T1000 (cell line): ENCODE results near the gene ITGB1.
"Not testable (repeated sequence)": the region's sequence is repeated elsewhere in the genome, so short reads cannot be mapped to it uniquely, and the experiment has no call there.

Source experiments
- DNase-seq: peaks from one replicate; lab custom pipeline; 2025; ENCODE audit warnings: mixed read lengths; lab: John Stamatoyannopoulos, UW

The ITGB1 gene

GRCh38 chr10:32980558-32981468 is 22.8 kb upstream of the ITGB1 start:
- DNase-seq, result peak; percentile 95

GRCh38 chr10:32980242-32980557 is 22.2 kb upstream of the ITGB1 start:
- no peak for DNase-seq

- not testable (repeated sequence) for DNase-seq
Observed at GRCh38 chr10:32979719-32980118, 21.7 kb upstream of the ITGB1 start.

GRCh38 chr10:32979041-32979440 is 21.0 kb upstream of the ITGB1 start:
- no peak for DNase-seq

GRCh38 chr10:32977846-32978809 is 20.1 kb upstream of the ITGB1 start:
- DNase-seq, result not testable (repeated sequence)

GRCh38 chr10:32976338-32976737 is 18.3 kb upstream of the ITGB1 start:
- no peak for DNase-seq

- DNase-seq, result no peak
Observed at GRCh38 chr10:32972929-32973328, 14.9 kb upstream of the ITGB1 start.

- no peak for DNase-seq
Observed at GRCh38 chr10:32972460-32972859, 14.4 kb upstream of the ITGB1 start.

GRCh38 chr10:32971536-32972091 is 13.6 kb upstream of the ITGB1 start:
- no peak for DNase-seq

- DNase-seq, result no peak
Observed at GRCh38 chr10:32970910-32971309, 12.9 kb upstream of the ITGB1 start.

GRCh38 chr10:32964270-32964669 is 6.2 kb upstream of the ITGB1 start:
- DNase-seq, result no peak

GRCh38 chr10:32963096-32963495 is 5.1 kb upstream of the ITGB1 start:
- no peak for DNase-seq

GRCh38 chr10:32962521-32962920 is 4.5 kb upstream of the ITGB1 start:
- DNase-seq, result no peak

GRCh38 chr10:32961895-32962369 is 3.9 kb upstream of the ITGB1 start:
- no peak for DNase-seq

GRCh38 chr10:32961343-32961894 is 3.4 kb upstream of the ITGB1 start:
- no peak for DNase-seq

- no peak for DNase-seq
Observed at GRCh38 chr10:32960022-32960421, 2.0 kb upstream of the ITGB1 start.

- DNase-seq, result no peak
Observed at GRCh38 chr10:32959006-32959920, 1.2 kb upstream of the ITGB1 start.

- DNase-seq, result peak; percentile 16
Observed at GRCh38 chr10:32957341-32958084, 517 bp downstream of the ITGB1 start.

GRCh38 chr10:32956365-32957197 is 1.4 kb downstream of the ITGB1 start:
- no peak for DNase-seq
